H9 (cell line): ENCODE measurements around the gene DLG2. TPM values are rescaled to one million over a fixed set of nuclear protein-coding genes. Genes with fewer than 3 reads are reported as not detected.

Source experiments
- DNase-seq: peaks from one replicate; pipeline ENCODE4 v3.0.0-alpha.2; 2017
- H2AFZ ChIP-seq: one replicate; pipeline ENCODE4 v1.6.1; 2013; ENCODE audit warnings: mild to moderate bottlenecking, low read length, control low read depth, moderate library complexity
- H2AK5ac ChIP-seq: 2 replicates; pipeline ENCODE4 v1.6.1; 2013; ENCODE audit warnings: low read length, control low read depth, mixed read lengths; ENCODE audit not compliant: insufficient read length
- H2BK120ac ChIP-seq: one replicate; pipeline ENCODE4 v1.6.1; 2013; ENCODE audit warnings: low read depth, mild to moderate bottlenecking, low read length, control low read depth, inconsistent platforms; ENCODE audit not compliant: poor library complexity, severe bottlenecking
- H2BK12ac ChIP-seq: 2 replicates; pipeline ENCODE4 v1.6.1; 2013; ENCODE audit warnings: low read length, control low read depth, mixed read lengths, low read depth; ENCODE audit not compliant: insufficient read length
- H2BK15ac ChIP-seq: 2 replicates; pipeline ENCODE4 v1.6.1; 2013; ENCODE audit warnings: low read depth, low read length, control low read depth
- H2BK20ac ChIP-seq: one replicate; pipeline ENCODE4 v1.6.1; 2013; ENCODE audit warnings: low read depth, mild to moderate bottlenecking, low read length, control low read depth, inconsistent platforms; ENCODE audit not compliant: poor library complexity, severe bottlenecking
- H2BK5ac ChIP-seq: 2 replicates; pipeline ENCODE4 v1.6.1; 2013; ENCODE audit warnings: low read length, control low read depth, mixed read lengths; ENCODE audit not compliant: insufficient read length
- H3K14ac ChIP-seq: 2 replicates; pipeline ENCODE4 v1.6.1; 2013; ENCODE audit warnings: low read length, control low read depth; ENCODE audit not compliant: insufficient read depth
- H3K18ac ChIP-seq: 2 replicates; pipeline ENCODE4 v1.6.1; 2013; ENCODE audit warnings: low read depth, mild to moderate bottlenecking, mixed read lengths, low read length, control low read depth; ENCODE audit not compliant: insufficient read length
- H3K23ac ChIP-seq: 2 replicates; pipeline ENCODE4 v1.6.1; 2013; ENCODE audit warnings: low read length, control low read depth, mixed read lengths, low read depth; ENCODE audit not compliant: insufficient read length
- H3K23me2 ChIP-seq: 2 replicates; pipeline ENCODE4 v1.6.1; 2013; ENCODE audit warnings: low read depth, mild to moderate bottlenecking, mixed read lengths, low read length, control low read depth; ENCODE audit not compliant: insufficient read length, poor library complexity, severe bottlenecking
- H3K27ac ChIP-seq: 2 replicates; pipeline ENCODE4 v1.5.1; 2013; ENCODE audit warnings: low read length, control low read depth, mixed read lengths, low read depth; ENCODE audit not compliant: insufficient read length
- H3K27me3 ChIP-seq: 2 replicates; pipeline ENCODE4 v1.6.1; 2013; ENCODE audit warnings: low read length, control low read depth, inconsistent platforms; ENCODE audit not compliant: insufficient read depth
- H3K4ac ChIP-seq: 2 replicates; pipeline ENCODE4 v1.6.1; 2013; ENCODE audit warnings: low read depth, mild to moderate bottlenecking, control low read depth, inconsistent platforms, low read length, moderate library complexity
- H3K4me1 ChIP-seq: 2 replicates; pipeline ENCODE4 v1.6.1; 2013; ENCODE audit warnings: low read length, control low read depth, inconsistent platforms; ENCODE audit not compliant: insufficient read depth
- H3K4me2 ChIP-seq: 2 replicates; pipeline ENCODE4 v1.6.1; 2013; ENCODE audit warnings: low read length, control low read depth, mixed read lengths; ENCODE audit not compliant: insufficient read length, insufficient read depth
- H3K56ac ChIP-seq: 2 replicates; pipeline ENCODE4 v1.6.1; 2013; ENCODE audit warnings: low read depth, mild to moderate bottlenecking, mixed read lengths, low read length, control low read depth; ENCODE audit not compliant: insufficient read length
- H3K79me1 ChIP-seq: 2 replicates; pipeline ENCODE4 v1.6.1; 2013; ENCODE audit warnings: low read depth, mild to moderate bottlenecking, moderate library complexity, low read length, control low read depth, inconsistent platforms; ENCODE audit not compliant: insufficient read depth, poor library complexity, severe bottlenecking
- H3K79me2 ChIP-seq: 2 replicates; pipeline ENCODE4 v1.6.1; 2013; ENCODE audit warnings: low read length, control low read depth, inconsistent platforms; ENCODE audit not compliant: insufficient read depth
- H3K9ac ChIP-seq: 2 replicates; pipeline ENCODE4 v1.6.1; 2013; ENCODE audit warnings: low read length, control low read depth, mixed read lengths; ENCODE audit not compliant: insufficient read length; ENCODE audit errors: extremely low read depth
- H3K9me3 ChIP-seq: one replicate; pipeline ENCODE4 v1.6.1; 2013; ENCODE audit warnings: low read depth, low read length, inconsistent platforms; ENCODE audit not compliant: control insufficient read depth
- H3T11ph ChIP-seq: one replicate; pipeline ENCODE4 v1.6.1; 2013; ENCODE audit warnings: mild to moderate bottlenecking, low read length, control low read depth, inconsistent platforms
- H4K20me1 ChIP-seq: one replicate; pipeline ENCODE4 v1.6.1; 2013; ENCODE audit not compliant: control insufficient read depth, insufficient read length, insufficient read depth
- H4K5ac ChIP-seq: 2 replicates; pipeline ENCODE4 v1.6.1; 2013; ENCODE audit warnings: low read depth, mild to moderate bottlenecking, mixed read lengths, low read length, control low read depth; ENCODE audit not compliant: insufficient read length
- H4K8ac ChIP-seq: replicated peaks from 2 replicates; pipeline ENCODE4 v1.6.1; 2013; ENCODE audit warnings: low read length, control low read depth, mixed read lengths, low read depth; ENCODE audit not compliant: insufficient read length
- H4K91ac ChIP-seq: 2 replicates; pipeline ENCODE4 v1.6.1; 2013; ENCODE audit warnings: low read depth, mild to moderate bottlenecking, moderate library complexity, mixed read lengths, low read length, control low read depth; ENCODE audit not compliant: insufficient read length
- H3K27ac Mint-ChIP-seq, 3 experiments: 2 replicates in 2 of 3; 3 replicates in 1 of 3; pipeline ENCODE4 v1.8.0; 2020 to 2021; ENCODE audit warnings: mixed read lengths in 3 of 3, mild to moderate bottlenecking in 1 of 3, moderate library complexity in 1 of 3
- H3K27me3 Mint-ChIP-seq: 2 replicates; pipeline ENCODE4 v1.8.0; 2021; ENCODE audit warnings: low read depth, mild to moderate bottlenecking, moderate library complexity, mixed read lengths
- H3K36me3 Mint-ChIP-seq, 3 experiments: 2 replicates in 2 of 3; 3 replicates in 1 of 3; pipeline ENCODE4 v1.8.0; 2020 to 2021; ENCODE audit warnings: low read depth in 3 of 3, mixed read lengths in 3 of 3; ENCODE audit not compliant: insufficient read depth in 1 of 3
- H3K4me1 Mint-ChIP-seq, 2 experiments: 2 replicates each; pipeline ENCODE4 v1.8.0; 2020; ENCODE audit warnings: mixed read lengths in 2 of 2
- H3K4me3 Mint-ChIP-seq, 2 experiments: 2 replicates in 1 of 2; 3 replicates in 1 of 2; pipeline ENCODE4 v1.8.0; 2020 to 2021; ENCODE audit warnings: mild to moderate bottlenecking in 2 of 2, mixed read lengths in 2 of 2, moderate library complexity in 1 of 2
- H3K9me3 Mint-ChIP-seq, 2 experiments: 2 replicates in 1 of 2; 3 replicates in 1 of 2; pipeline ENCODE4 v1.8.0; 2020; ENCODE audit warnings: mild to moderate bottlenecking in 2 of 2, mixed read lengths in 2 of 2, moderate library complexity in 1 of 2
- CTCF ChIP-seq: fragments of 200-600 bp; sonication (generic); conservative IDR thresholded peaks from 3 replicates; pipeline ENCODE4 v1.8.0; 2021; ENCODE audit warnings: antibody characterized with exemption, mild to moderate bottlenecking
- WGBS: extraction: QIAGEN DNeasy Blood & Tissue Kit; methylation state at CpG from one replicate; pipeline ENCODE4 v1.1.7; 2013; ENCODE audit warnings: missing lambda C conversion rate, low lambda C conversion rate, mixed read lengths; ENCODE audit not compliant: insufficient read length; ENCODE audit errors: extremely low coverage; 5-methylcytosine and 5-hydroxymethylcytosine counted together
- total RNA-seq: library from RNA; stranded (reverse); gene quantifications from 2 replicates; pipeline ENCODE4 v1.2.1, GENCODE V29; 2021

DLG2 gene
- total RNA-seq, 1 experiment from 2014 or later: 8.0 TPM

- H3K14ac ChIP-seq: no peak overlapping the region
- H3K79me2 ChIP-seq: no peaks in the 10 kb centered on the region
- H2AK5ac ChIP-seq: no peak overlapping the region
- no peak overlapping the region for H4K91ac ChIP-seq
- no peaks in the 10 kb centered on the region for H3K27me3 ChIP-seq
- no peaks in the 10 kb centered on the region for H3K79me1 ChIP-seq
- no peak overlapping the region for H4K5ac ChIP-seq
- no peak overlapping the region for H2BK5ac ChIP-seq
- no peaks in the 10 kb centered on the region for H3K23me2 ChIP-seq
- no peak overlapping the region for H2BK20ac ChIP-seq
- no peaks in the 10 kb centered on the region for H4K20me1 ChIP-seq
- no peak for TF ChIP-seq CTCF
- H2AFZ ChIP-seq: no peak overlapping the region
- Mint-ChIP-seq H3K27ac (no peak overlapping the region), H3K4me1 (no peaks in the 10 kb centered on the region), H3K36me3 (no peaks in the 10 kb centered on the region), H3K27me3 (no peaks in the 10 kb centered on the region), H3K4me3 (no peak overlapping the region), H3K9me3 (no peaks in the 10 kb centered on the region)
- no peak for DNase-seq
- no peak overlapping the region for H3K18ac ChIP-seq
- WGBS: no CpG with 5 or more reads among the region's 1 CpG
- no peak overlapping the region for H3K9ac ChIP-seq
- no peak overlapping the region for H2BK120ac ChIP-seq
- H3K27ac ChIP-seq: no peak overlapping the region
- H3K4ac ChIP-seq: no peak overlapping the region
- H3K23ac ChIP-seq: no peak overlapping the region
- H3K4me2 ChIP-seq: no peak overlapping the region
- H3K56ac ChIP-seq: no peak overlapping the region
- H3T11ph ChIP-seq: no peak overlapping the region
- H2BK15ac ChIP-seq: no peak overlapping the region
- H2BK12ac ChIP-seq: no peak overlapping the region
- no peak overlapping the region for H4K8ac ChIP-seq
- H3K4me1 ChIP-seq: no peaks in the 10 kb centered on the region
- no peaks in the 10 kb centered on the region for H3K9me3 ChIP-seq
These were observed 1842.7 kb downstream of the DLG2 start for GRCh38 chr11:83784419-83784818.
